ENCODE data around the gene TAS2R1.

DNA sequence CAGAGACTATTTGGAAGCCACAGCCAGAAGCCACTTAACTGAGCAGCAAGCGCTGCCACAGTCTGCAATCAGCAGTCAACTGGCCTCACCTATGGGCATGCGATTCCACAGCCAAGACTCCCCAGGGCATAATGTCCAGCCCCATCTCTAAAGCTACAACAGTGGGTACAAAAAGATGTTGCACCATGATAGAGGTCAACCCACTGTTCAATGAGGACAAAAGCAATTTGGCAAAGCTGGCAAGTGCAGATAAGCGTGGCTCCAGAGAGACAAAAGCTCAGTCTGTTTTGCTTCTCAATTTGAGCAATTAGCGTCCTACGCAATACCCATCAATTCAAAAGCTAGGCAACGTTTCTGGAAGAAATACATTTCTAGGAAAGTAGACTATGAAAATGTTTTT, 3.2 kb downstream of the TAS2R1 start:
- TF ChIP-seq EZH2 (IDR thresholded peaks at IDR 0.05; ENCODE audit: borderline replicate concordance, low read length): no peak
- TF ChIP-seq, protein P1, sequence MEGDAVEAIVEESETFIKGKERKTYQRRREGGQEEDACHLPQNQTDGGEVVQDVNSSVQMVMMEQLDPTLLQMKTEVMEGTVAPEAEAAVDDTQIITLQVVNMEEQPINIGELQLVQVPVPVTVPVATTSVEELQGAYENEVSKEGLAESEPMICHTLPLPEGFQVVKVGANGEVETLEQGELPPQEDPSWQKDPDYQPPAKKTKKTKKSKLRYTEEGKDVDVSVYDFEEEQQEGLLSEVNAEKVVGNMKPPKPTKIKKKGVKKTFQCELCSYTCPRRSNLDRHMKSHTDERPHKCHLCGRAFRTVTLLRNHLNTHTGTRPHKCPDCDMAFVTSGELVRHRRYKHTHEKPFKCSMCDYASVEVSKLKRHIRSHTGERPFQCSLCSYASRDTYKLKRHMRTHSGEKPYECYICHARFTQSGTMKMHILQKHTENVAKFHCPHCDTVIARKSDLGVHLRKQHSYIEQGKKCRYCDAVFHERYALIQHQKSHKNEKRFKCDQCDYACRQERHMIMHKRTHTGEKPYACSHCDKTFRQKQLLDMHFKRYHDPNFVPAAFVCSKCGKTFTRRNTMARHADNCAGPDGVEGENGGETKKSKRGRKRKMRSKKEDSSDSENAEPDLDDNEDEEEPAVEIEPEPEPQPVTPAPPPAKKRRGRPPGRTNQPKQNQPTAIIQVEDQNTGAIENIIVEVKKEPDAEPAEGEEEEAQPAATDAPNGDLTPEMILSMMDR (conservative IDR thresholded peaks at IDR 0.05 in 1 of 2, IDR thresholded peaks at IDR 0.05 in 1 of 2; ENCODE audit: extremely low read depth in 1 of 2, insufficient read depth in 1 of 2, low read depth in 1 of 2, low read length in 2 of 2): no peak

Data from mammary epithelial cell (primary cell).